HEK293T (cell line): ENCODE measurements around the gene STXBP6.

Experiments used
- ARNT ChIP-seq: fragments of 450-650 bp; IDR thresholded peaks from 2 replicates; pipeline ENCODE4 v1.6.1; 2017; ENCODE audit warnings: mild to moderate bottlenecking
- BHLHE40 ChIP-seq: fragments of 450-650 bp; IDR thresholded peaks from 2 replicates; pipeline ENCODE4 v1.6.1; 2016; ENCODE audit warnings: mild to moderate bottlenecking, moderate library complexity, borderline replicate concordance
- FOXA1 ChIP-seq: fragments of 450-650 bp; IDR thresholded peaks from 2 replicates; pipeline ENCODE4 v1.6.1; 2016; ENCODE audit warnings: mild to moderate bottlenecking
- SUZ12 ChIP-seq: fragments of 450-650 bp; IDR thresholded peaks from 2 replicates; pipeline ENCODE4 v1.6.1; 2016; ENCODE audit warnings: mild to moderate bottlenecking
- TARDBP ChIP-seq: fragments of 450-650 bp; IDR thresholded peaks from 2 replicates; pipeline ENCODE4 v1.6.1; 2016
- ZNF384 ChIP-seq: fragments of 450-650 bp; IDR thresholded peaks from 2 replicates; pipeline ENCODE4 v1.6.1; 2016
- TF ChIP-seq, protein P1 (sequence below): fragments of 450-650 bp; IDR thresholded peaks from 2 replicates; pipeline ENCODE4 v1.6.1; 2016

DNA sequence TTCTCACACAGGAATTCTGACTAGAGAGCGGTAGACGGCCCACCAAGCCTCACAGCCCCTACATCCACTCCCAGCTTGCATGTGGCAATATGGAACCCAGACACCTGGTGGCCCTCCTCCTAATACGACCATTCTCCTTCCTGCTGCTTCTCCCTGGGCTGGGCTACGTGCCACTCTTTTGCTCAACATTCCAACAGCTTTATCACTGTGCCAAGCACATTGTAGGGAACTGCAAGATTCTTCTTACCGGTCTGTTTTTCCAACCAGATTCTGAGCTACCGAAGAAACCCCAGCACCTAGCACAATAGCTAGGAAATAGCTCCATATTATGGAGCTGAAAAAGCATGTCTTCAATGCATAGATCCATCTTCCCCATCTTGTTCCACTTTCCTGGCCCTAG lies 58.1 kb downstream of the STXBP6 start:
- TF ChIP-seq, protein P1, sequence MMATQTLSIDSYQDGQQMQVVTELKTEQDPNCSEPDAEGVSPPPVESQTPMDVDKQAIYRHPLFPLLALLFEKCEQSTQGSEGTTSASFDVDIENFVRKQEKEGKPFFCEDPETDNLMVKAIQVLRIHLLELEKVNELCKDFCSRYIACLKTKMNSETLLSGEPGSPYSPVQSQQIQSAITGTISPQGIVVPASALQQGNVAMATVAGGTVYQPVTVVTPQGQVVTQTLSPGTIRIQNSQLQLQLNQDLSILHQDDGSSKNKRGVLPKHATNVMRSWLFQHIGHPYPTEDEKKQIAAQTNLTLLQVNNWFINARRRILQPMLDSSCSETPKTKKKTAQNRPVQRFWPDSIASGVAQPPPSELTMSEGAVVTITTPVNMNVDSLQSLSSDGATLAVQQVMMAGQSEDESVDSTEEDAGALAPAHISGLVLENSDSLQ, result no peak
- TF ChIP-seq ARNT (no peak), BHLHE40 (no peak), FOXA1 (no peak), TARDBP (no peak), ZNF384 (no peak), SUZ12 (no peak)
